ENCODE data around the gene IL6R.

Gene IL6R

DNA sequence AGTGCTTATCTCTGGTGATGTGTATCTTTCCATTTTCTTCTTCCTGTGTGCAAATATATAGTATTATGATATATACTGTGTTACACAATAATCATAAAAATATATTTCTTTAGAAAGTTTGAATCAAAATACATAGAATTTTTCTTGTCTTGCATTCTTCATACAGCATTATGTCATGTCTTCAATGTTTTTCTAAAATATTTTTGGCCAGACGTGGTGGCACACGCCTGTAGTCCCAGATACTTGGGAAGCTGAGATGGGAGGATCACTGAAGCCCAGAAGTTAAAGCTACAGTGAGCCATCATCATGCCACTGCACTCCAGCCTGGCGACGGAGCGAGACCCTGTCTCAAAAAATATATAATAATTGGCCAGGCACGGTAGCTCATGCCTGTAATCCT lies 41.6 kb downstream of the IL6R start:
- no peak overlapping the region for H2AFZ ChIP-seq (ENCODE audit: low read depth, low read length)
- H3K27ac ChIP-seq (ENCODE audit: low read length), result no peak overlapping the region
- TF ChIP-seq, protein P1, sequence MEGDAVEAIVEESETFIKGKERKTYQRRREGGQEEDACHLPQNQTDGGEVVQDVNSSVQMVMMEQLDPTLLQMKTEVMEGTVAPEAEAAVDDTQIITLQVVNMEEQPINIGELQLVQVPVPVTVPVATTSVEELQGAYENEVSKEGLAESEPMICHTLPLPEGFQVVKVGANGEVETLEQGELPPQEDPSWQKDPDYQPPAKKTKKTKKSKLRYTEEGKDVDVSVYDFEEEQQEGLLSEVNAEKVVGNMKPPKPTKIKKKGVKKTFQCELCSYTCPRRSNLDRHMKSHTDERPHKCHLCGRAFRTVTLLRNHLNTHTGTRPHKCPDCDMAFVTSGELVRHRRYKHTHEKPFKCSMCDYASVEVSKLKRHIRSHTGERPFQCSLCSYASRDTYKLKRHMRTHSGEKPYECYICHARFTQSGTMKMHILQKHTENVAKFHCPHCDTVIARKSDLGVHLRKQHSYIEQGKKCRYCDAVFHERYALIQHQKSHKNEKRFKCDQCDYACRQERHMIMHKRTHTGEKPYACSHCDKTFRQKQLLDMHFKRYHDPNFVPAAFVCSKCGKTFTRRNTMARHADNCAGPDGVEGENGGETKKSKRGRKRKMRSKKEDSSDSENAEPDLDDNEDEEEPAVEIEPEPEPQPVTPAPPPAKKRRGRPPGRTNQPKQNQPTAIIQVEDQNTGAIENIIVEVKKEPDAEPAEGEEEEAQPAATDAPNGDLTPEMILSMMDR (IDR thresholded peaks at IDR 0.05; ENCODE audit: low read depth, low read length), result no peak
- no peak for TF ChIP-seq EZH2phosphoT487 (IDR thresholded peaks at IDR 0.05; ENCODE audit: low read depth)

DNA sequence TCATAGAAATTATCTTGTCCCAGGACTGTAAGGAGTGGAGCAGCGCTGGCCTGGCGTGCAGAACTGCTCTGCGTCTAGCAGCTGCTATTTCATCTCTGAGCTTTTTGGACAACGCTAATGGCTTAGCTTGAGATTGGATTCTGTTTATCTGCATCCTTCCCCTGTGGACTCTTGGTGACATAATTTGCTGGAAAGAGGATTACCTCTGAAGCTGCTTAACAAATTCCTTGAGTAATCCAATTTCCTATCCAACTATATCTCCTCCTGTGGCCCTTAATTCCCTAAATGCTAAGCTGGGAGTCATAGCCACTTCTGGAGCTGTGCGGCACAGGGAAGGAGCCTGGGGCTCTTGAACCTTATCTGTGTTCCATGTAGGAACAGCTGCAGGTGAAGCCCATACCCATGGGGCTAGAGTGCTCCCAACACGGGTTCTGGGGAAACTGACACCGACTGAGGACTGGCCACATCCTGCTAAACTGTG lies 43.2 kb downstream of the IL6R start:
- no peak for TF ChIP-seq EZH2phosphoT487 (IDR thresholded peaks at IDR 0.05; ENCODE audit: low read depth)
- TF ChIP-seq, protein P1 (IDR thresholded peaks at IDR 0.05; ENCODE audit: low read depth, low read length), result no peak
- no peak overlapping the region for H3K4me3 ChIP-seq (ENCODE audit: low read length)
- no peak overlapping the region for H3K4me2 ChIP-seq (ENCODE audit: low read length)
- no peaks in the 10 kb centered on the region for H4K20me1 ChIP-seq (ENCODE audit: insufficient read depth, low read length)
- H3K27me3 ChIP-seq (ENCODE audit: low read depth, low read length), result no peaks in the 10 kb centered on the region
- H3K36me3 ChIP-seq (replicated peaks; ENCODE audit: low read depth, low read length), result peaks cover 33% of the 10 kb centered on the region
- no peaks in the 10 kb centered on the region for H3K4me1 ChIP-seq (ENCODE audit: low read length)
- no peaks in the 10 kb centered on the region for H3K9me3 ChIP-seq (ENCODE audit: insufficient read depth, low read length)
- no peak overlapping the region for H2AFZ ChIP-seq (ENCODE audit: low read depth, low read length)
- H3K79me2 ChIP-seq (ENCODE audit: low read length), result no peaks in the 10 kb centered on the region
- H3K27ac ChIP-seq (ENCODE audit: low read length), result no peak overlapping the region
- no peak overlapping the region for H3K9ac ChIP-seq (ENCODE audit: low read length)

More for the DNA sequence above, 41.6 kb downstream of the IL6R start:
- Histone ChIP-seq H3K9ac (ENCODE audit: low read length) (no peak overlapping the region), H3K4me2 (ENCODE audit: low read length) (no peak overlapping the region), H3K9me3 (ENCODE audit: insufficient read depth, low read length) (no peaks in the 10 kb centered on the region), H3K79me2 (ENCODE audit: low read length) (no peaks in the 10 kb centered on the region), H3K27me3 (ENCODE audit: low read depth, low read length) (no peaks in the 10 kb centered on the region), H3K4me3 (ENCODE audit: low read length) (no peak overlapping the region), H4K20me1 (ENCODE audit: insufficient read depth, low read length) (no peaks in the 10 kb centered on the region), H3K36me3 (replicated peaks; ENCODE audit: low read depth, low read length) (peaks cover 33% of the 10 kb centered on the region), H3K4me1 (ENCODE audit: low read length) (peaks cover 6% of the 10 kb centered on the region)

DNA sequence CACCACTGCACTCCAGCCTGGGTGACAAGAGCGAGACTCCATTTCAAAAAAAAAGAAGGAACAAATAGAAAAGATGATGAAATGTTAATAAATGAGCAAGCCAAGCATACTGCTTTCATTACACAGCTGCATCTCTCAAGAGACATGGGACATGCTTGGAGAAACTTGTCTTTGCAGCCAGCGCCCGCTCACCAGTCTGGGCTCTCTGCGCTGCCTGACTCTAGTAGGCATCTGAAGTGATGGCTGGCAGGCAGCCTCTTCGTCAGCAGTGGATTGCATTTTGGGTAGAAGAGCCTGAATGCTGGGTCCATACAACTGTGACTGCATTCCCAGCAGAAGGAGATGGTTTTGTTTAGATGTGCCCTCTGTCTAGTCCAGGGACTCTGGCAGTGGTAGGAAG lies 48.0 kb downstream of the IL6R start:
- no peak overlapping the region for H3K4me2 ChIP-seq (ENCODE audit: low read length)
- H3K36me3 ChIP-seq (replicated peaks; ENCODE audit: low read depth, low read length), result peaks cover 37% of the 10 kb centered on the region
- no peak overlapping the region for H3K4me3 ChIP-seq (ENCODE audit: low read length)
- H3K9ac ChIP-seq (ENCODE audit: low read length), result no peak overlapping the region
- H3K27ac ChIP-seq (ENCODE audit: low read length), result no peak overlapping the region
- no peak for TF ChIP-seq EZH2phosphoT487 (IDR thresholded peaks at IDR 0.05; ENCODE audit: low read depth)
- TF ChIP-seq, protein P1 (IDR thresholded peaks at IDR 0.05; ENCODE audit: low read depth, low read length), result no peak
- H4K20me1 ChIP-seq (ENCODE audit: insufficient read depth, low read length), result no peaks in the 10 kb centered on the region
- H3K9me3 ChIP-seq (ENCODE audit: insufficient read depth, low read length), result no peaks in the 10 kb centered on the region
- H3K4me1 ChIP-seq (ENCODE audit: low read length), result peaks cover 5% of the 10 kb centered on the region
- no peak overlapping the region for H2AFZ ChIP-seq (ENCODE audit: low read depth, low read length)
- H3K79me2 ChIP-seq (ENCODE audit: low read length), result no peaks in the 10 kb centered on the region
- H3K27me3 ChIP-seq (ENCODE audit: low read depth, low read length), result no peaks in the 10 kb centered on the region

DNA sequence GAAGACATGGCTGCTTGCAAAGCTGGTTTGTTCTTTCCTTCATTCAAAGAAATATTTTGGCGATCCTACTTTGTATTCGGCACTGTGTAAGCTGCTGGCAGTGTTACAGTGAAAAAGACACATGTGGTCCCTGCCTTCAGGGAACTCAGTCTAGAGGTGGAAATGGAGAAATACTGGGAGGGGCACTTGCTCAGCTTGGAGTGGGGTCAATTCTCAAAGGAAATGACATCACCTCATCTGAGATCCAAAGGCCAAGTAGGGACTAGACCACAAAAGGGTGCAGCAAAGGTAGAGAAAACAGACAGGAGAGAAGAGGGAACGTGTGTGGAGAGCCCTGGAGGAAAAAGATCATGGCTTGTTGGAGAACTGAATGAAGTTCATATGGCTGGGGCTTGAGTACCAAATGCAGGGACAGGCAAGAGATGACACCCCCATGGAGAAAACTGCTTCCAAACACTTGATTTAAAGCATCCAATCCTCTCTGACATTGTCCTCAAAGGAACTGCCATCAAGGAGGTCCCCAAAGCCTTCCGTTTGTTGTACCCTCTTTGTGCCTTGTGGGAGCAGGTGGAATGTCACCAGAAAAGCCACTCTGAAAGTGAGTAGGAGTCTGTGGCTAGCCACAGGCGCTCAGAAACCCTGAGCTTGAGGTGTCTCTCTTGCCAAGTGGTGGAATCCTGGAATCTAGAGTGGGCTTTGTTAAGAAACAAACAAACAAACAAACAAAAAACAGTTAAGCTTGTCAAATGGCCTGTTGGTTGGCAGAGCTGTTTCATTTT lies 48.6 kb downstream of the IL6R start:
- H3K4me3 ChIP-seq (ENCODE audit: low read length), result no peak overlapping the region
- H4K20me1 ChIP-seq (ENCODE audit: insufficient read depth, low read length), result no peaks in the 10 kb centered on the region
- no peak overlapping the region for H3K9ac ChIP-seq (ENCODE audit: low read length)
- H3K4me1 ChIP-seq (ENCODE audit: low read length), result peaks cover 5% of the 10 kb centered on the region
- H3K79me2 ChIP-seq (ENCODE audit: low read length), result no peaks in the 10 kb centered on the region
- TF ChIP-seq EZH2phosphoT487 (IDR thresholded peaks at IDR 0.05; ENCODE audit: low read depth), result no peak
- TF ChIP-seq, protein P1 (IDR thresholded peaks at IDR 0.05; ENCODE audit: low read depth, low read length), result no peak
- no peaks in the 10 kb centered on the region for H3K27me3 ChIP-seq (ENCODE audit: low read depth, low read length)
- no peaks in the 10 kb centered on the region for H3K9me3 ChIP-seq (ENCODE audit: insufficient read depth, low read length)
- H3K36me3 ChIP-seq (replicated peaks; ENCODE audit: low read depth, low read length), result peaks cover 37% of the 10 kb centered on the region
- H3K4me2 ChIP-seq (ENCODE audit: low read length), result no peak overlapping the region
- H3K27ac ChIP-seq (ENCODE audit: low read length), result no peak overlapping the region
- H2AFZ ChIP-seq (ENCODE audit: low read depth, low read length), result no peak overlapping the region

Measured in OCI-LY3 (cell line).